NOMO-1 treated with DMSO at 0.1 percent for 48 hours (cell line): ENCODE measurements around the gene DLGAP4.

Experiments used
- DNase-seq: peaks from one replicate; lab custom pipeline; 2025; ENCODE audit not compliant: unreplicated experiment; lab: John Stamatoyannopoulos, UW

The DLGAP4 gene

DNA sequence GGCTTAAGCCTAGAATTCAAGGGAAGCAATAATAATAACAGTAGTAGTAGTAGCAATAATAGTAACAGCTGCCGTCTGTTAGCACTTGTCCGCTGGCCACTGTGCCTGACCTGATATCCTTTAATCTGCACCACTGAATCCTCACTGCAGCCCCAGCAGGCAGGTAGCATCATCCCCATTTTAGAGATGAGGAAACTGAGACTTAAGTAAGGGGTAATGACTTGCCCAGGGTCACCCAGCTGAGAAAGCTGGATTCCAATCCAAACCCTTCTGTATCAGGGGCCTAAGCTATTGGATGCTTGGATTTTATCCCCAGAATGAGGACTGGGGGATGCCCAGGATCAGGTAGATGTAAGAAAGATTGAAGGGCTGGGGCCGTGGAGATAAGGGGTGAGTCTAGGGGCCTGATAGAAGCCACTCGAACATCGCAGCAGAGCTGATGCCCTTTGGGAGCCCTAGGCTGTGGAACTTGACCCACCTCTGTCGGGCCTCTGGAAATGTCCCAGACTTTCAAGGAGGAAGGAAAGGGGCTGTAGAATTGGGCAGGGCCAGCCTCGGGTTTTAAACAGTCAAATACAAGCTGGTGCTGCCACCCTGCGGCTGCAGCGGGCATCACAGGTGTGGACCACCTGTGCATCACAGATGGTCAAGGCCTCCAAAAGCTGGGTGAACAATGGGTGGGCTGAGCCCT, 133.0 kb downstream of the DLGAP4 start:
- peak; percentile 48 for DNase-seq

DNA sequence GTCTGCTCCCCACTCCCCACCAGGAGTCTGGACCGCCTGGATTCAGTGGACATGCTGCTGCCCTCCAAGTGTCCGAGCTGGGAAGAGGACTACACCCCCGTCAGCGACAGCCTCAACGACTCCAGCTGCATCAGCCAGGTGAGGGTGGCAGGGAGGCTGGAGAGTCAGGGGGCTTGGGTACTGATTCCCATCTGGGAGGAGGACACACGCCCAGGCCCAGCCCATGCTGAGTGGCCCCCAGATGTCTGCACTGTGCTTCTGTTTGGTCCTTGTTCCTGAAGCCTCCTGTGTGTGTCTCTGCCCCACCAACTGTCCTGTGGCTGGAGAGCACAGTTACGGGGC, 133.6 kb downstream of the DLGAP4 start:
- DNase-seq, result no peak

DNA sequence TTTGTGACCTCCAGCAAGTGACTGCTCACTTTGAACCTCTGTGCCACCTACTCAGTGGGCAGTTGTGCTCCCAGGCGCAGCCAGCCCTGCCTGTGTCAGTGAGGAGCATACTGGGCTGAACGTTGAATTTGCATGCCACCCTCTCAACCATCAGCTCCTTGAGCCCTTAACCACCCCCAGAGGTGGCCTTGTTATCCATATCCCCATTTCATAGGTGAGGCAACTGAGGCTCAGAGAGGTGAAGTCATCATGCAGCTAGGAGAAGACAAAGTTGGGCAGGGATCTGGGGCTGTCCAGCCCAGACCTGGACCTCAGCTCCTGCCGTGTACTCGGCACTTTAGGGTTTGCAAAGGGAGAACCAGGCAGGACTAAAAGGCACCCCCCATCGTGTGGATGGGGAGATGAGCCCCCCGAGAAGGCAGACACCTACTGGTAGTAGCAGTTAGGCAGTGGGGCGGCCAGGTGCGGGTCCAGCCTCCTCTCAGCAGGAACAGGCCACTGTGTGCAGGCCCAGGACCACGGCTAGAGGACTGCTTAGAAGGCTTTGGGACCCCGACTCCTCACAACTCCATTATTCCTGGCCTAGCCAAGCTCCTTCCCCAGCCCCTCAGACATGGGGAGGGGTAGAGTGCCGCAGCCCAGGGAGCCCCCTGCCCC, 134.4 kb downstream of the DLGAP4 start:
- no peak for DNase-seq

DNA sequence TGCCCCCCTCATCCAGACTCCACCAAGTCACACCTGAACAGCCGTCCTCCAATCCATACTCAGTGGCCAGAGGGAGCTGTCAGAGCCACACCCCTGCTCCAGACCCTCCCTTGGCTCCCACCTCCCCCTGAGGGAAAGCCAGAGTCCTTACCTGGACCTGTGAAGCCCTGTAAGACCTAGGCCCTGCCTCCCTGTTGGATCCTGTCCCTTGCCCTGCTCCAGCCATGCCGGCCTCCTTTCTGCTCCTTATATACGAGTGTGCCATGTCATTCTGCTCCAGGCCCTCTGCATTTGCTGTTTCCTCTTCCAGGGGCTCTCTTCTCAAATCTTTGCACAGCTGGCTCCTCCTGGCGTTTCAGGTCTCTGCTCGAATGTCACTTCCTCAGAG, 134.9 kb downstream of the DLGAP4 start:
- DNase-seq, result peak; percentile 16

DNA sequence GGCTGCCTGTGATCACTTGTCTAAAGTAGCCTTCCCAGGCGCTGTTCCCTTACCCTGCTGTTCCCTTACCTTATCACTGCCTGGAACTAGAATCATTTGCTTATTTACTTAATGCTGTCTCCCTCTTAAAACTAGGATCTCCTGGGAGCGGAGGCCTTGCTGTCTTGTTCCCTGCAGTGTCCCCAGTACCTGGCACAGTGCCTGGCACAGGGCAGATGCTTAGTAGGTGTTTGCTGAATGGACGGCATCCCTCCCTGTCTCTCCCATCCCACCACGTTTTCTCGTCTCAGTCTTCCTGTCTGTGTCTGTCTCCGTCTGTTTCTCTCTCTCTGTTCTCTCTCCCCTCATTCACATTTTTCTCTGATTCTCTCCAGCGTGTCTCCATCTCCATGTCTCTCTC, 135.3 kb downstream of the DLGAP4 start:
- DNase-seq, result no peak

DNA sequence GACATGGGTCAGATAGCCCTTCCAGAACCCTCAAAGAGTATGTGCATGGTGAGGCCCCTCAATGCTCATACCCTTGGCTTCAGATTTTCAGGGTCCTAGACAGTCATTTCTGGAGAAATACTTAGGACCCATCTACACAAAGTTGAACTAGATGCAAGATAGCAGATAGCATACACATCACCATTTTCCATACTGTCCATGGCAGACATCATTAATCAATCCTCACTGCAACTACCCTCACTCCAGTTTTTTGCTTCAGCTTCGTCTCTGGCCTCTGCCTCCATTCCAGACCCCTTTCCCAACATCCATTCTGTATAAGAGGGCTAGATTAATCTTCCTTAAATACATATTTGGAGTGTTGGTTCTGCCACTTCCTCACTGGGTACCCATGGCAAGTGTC, 139.7 kb downstream of the DLGAP4 start:
- DNase-seq, result no peak

DNA sequence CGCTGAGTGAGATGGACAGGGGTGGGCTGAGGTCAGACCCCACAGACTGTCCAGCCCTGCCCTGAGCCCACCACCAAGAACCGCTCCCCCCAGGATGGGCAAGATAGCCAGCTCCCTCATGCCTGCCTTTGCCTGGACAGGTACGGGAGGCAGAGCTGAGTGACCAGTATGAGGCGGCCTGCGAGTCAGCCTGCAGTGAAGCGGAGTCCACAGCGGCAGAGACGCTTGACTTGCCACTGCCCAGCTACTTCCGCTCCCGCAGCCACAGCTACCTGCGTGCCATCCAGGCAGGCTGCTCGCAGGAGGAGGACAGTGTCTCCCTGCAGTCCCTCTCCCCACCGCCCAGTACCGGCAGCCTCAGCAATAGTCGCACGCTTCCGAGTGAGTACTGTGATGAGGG, 140.4 kb downstream of the DLGAP4 start:
- no peak for DNase-seq

DNA sequence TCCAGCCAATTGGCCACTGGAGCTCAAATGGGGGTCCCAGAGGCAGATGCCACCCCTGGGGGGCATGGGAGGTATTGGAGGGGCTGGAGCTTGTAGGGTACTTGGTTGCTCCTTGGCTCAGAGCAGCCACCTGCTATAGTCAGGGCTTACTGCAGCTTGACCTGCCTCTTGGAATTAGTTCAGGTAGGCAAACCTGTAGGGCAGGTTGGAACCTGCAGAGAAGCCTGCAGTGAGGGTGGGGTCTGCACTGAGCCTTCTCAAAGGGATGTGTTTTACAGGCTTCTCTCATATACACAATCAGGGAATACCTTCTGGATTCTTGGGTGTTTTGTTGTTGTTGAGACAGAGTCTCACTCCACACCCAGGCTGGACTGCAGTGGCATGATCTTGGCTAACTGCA, 141.0 kb downstream of the DLGAP4 start:
- no peak for DNase-seq

DNA sequence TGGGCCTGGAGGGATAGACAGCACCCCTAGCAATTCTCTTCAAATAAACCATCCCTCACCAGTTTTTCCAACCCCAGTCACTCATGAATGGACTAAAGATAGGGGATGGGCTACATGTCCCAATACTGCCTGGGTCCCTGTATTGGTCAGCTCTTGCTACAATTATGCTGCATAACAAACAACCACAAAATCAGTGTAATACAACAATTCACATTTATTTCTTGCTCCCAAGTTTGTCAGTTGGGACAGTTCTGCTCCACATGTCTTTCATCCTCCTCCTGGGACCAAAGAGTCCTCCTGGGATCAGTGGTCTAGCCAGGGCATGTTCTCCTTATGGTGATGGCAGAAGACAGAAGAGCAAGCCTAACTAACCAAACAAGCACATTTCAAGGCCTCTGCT, 143.5 kb downstream of the DLGAP4 start:
- no peak for DNase-seq

DNA sequence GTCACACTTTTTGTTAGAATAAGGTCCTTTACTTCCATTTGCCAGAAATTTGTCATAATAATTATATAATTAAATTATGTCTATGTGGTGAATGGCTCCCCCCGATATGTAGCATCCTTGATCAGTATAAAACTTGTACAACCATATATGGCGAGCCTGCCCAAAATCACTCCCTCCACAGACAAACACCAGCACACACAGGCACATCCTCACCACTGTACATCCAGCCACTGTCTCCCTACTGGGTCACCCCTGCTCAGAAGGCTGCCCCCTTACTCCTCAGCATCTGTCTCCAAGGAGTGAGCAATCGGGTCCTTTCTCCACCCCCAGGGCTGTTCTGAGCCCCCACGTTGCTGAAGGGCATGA, 148.2 kb downstream of the DLGAP4 start:
- DNase-seq, result no peak

DNA sequence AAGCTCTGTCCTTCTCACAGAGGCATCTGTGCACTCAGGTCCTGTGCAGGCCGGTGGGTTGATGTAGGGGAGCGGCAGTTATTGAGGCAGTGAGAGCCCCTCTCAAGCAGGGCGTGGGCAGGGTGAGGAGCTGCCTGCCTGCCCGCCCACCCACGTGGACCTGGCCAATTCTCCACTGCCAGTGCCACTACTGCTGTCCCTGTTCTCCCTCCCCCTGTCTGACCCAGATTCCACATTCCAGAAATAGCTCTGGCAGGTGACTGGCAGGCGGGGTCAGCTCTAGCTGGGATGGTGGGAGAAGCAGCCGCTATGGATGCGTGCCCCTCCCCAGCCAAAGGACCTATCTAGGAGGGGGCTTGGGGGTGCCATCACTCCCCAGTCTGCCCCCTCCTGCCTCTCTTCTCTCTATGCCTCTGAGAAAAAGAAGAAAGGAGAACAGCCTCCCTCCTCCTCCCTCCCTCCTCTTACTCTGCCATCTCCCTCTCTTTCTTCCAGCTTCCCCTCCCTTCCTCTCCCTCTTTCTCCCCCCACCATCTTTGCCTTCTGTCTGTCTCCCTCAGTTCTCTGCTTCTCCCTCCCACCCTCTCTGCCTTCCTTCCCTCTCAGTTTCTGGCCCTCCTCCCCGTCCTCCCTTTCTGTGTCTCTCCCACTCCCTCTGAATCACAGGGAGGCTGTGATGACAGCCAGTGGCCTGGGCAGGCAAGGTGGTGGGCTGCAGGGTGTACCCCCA, 148.7 kb downstream of the DLGAP4 start:
- DNase-seq, result no peak

DNA sequence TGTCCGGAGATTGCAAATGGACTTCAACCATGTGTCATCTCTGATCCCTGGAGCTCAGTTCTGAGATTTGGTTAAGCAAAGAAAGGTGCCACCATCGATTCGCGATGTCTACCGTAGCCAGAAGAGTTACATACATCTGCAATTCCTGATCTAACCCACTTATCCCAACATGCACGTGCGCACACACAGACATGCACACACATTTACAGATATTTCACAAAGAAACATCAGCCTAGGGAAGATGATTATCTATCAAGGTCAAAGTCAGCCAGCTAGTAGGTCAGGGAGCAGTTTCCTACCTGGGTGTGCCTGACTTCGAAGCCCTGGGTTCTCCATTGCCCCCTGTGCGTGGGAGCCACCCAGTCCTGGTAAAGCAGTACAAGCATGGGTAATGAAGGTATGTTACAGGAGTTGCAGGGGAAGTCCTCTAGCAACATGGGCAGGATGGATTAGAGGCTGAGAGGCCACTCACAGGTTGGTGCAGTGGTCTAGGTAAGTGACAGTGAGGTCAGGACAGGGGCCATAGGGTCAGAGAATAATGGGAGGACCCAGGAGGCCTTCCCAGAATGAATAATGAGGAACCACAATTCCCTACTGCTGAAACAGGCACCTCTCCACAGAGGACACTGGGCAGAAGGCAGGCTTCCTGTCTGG, 150.0 kb downstream of the DLGAP4 start:
- DNase-seq, result no peak

DNA sequence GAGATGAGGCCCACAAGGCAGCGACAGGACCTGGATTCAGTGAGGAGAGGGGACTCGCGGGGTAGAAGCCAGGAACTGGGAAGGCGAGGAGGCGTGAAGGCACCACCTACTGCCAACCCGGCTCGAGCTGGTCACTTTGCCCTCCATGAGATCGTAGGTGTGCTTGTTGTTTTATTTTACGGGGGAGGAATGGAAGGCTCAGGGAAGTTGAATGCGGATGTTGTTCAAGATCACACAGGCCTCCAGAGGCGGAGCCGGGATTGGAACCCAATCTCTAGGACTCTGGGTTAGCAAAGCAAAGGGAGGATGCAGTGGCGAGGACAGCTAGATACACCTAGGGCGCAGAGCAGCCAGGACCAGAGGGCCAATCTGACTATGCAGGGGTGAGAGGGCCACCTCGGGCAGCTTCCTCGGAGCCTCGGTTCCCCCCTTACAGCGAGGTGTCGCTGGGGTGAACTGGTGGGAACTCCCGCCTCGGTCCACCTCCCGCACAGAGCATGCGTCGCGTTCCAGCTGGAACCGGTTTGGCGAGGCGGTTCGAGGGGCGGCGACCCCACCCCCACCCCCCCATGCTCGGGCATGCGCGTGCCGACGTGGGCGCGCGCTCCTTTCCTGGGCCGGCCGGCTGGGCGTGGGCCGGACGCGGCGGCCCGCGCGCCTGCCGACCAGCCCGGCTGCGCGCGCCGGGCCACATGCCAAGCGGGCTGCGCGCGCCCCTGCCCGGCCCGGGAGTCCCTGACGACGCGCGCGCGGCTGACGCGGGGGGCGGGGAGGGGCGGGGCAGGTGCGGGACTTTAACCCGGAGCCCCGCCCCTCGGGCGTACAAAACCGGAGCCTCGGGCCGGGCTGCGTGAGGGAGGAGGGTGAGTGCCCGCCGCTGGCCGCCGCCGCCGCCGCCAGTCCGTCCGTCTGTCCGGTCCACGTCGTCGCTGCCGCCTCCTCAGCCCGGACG, 154.8 kb downstream of the DLGAP4 start:
- DNase-seq, result peak; percentile 85

DNA sequence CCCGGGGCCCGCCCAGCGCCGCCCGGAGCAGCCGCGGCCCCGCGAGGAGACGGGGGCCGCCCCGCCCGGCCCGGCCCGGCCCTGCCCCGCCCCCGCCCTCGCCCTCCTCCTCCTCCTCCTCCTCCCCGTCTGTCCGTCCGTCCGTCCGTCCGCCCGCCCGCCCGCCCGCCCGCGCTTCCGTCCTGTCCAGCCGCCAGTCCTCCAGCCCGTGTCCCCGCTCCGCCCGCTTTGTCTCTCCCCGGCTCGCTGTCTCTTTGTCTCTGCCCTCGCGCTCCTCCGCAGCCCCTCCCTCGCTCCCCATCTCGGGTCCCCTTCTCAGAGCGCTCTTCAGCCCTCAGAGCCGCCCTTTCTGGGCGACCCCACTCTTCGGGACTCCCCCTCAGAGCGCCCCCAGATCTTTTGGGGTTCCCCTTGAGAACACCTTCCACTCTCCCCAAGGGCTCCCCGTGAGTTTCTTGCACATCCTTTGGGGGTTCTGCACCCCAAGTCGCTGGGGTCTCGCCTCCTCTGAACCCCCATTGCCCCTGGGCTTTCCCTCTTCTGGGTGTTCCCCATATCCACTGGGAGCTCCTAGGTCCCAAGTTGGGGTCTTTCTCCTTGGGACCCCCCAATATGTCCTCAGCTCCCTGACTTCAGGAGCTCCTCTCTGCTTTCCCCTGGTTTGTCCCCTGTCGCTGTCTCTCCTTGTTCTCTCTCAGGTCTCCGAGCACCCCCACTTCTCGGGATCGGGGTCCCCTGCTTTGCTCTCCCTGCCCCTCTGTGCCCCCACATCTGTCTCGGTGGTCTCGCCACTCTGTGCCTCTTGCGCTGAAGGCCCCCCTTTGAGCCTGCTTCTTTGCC, 155.7 kb downstream of the DLGAP4 start:
- DNase-seq, result no peak

DNA sequence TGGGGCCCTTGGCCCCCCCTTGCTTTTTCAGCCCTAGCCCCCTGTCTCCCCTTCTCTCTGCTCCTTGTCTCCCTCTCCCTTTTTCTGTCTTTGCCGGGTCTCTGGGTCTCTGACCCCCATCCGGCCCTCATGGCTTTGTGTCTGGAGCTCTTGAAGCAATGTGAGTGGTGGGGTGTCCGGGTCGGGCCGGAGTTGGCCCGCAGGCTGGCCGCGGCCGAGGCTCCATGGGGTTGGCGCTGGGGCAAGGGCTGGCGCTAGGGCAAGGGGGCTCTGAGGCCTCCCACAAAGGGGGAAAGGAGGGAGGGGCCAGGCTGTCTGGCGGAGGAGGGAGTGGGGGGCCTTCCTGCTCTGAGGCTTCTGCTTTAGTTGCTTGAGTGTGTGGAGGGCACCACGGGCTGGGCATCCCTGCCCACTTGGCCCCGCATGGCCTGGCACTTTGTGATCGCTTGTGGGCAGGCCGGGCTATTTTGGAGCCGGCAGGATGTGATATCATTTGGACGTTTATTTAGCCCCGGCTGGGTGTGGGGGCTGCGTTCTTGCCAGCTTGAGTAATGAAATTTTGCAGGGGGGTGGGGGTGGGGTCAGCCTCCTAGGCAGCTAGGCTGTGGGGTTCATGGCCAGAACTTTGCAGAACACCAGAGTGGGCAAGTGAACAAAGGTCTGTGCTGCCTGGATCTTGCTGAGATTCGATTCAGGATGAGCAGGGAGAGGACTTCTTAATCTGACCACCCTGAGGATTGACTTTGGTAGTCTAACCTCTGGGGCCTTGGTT, 156.5 kb downstream of the DLGAP4 start:
- no peak for DNase-seq

DNA sequence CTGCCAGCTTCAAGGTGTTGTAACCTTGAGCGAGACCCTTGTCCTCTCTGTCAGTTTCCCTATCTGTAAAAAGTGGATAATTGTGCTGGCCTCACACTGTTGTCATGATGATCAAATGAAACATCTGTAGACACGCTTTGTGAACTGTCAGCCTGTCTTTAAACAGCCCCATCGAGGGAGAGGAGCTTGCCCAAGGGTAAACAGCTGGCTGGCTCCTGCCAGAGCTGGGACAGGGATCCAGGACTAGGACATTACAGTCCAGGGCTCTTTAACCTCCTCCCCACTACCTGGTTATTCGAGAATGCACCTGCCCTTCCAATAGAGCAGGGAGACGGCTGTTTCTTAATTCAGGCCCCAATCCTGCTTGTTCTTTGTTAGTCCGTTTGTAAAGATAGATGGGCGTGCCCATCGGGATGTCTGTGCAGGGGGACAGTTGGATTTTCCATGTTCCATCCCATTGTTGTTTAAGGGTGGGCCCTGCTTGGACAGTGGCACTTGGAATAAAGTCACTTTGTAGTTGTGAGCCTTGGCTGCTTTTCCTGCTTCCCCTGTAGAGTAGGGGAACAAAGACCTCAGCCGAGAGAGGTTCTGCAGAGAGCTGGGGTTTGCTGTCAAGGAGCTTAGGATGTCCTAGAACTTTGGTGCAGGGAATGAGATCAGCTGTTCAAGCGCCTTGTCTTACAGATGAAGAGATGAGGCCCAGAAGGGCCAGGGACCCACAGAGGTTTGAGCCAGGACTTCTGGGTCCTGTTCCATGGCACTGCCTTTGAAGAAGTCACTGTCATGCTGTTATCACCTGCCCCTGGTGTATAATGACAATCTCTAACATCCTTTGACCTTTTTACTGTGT, 157.3 kb downstream of the DLGAP4 start:
- no peak for DNase-seq

DNA sequence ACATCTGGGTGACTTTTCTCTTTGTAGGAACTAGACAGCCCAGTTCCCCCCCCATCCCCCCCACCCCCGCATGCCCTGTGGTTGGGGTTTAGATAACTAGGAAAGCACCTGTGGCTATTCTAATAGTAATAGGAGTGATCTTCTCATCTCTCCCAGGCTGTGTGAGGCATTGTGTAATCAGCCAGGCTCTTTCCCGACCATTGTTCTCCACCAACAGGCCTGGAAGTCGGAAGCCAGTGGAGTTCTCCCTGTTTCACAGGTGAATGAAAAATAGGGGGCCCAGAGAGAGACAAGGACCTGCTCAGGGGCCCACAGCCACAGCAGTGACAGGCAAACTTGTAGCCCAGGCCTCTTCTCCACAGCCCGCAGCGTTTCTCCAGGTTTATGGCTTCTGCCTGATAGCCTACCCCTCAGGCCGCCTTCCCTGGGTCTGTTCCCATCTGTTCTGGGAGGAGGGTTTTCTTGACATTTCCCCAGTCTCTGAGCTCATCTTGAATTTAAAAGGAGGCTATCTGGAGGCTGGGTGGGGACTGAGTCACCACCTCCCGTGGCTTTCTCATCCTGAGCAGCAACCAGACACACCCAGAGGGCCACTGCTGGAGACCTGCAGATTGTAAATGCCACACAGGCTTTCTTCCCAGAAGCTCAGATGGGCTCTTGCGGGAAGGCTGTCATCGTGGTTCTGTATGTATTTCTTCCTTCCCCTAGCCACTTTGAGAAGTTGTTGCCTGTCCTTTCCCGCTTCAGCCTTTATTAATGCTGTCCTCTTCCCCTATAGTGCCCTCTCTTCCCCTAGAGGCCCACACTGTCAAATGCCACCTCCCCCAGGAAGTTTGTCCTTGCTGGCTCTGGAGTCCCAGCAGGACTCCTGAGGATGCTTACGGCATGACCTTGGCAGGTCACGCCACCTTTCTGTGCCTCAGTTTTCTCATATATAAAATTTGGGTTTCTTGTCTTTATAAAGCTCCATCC, 159.3 kb downstream of the DLGAP4 start:
- no peak for DNase-seq
